Smooth muscle cell of the brain vasculature (primary cell): Measurements from ENCODE around the gene PEMT.

Experiments
- DNase-seq: peaks from one replicate; pipeline ENCODE4 v3.0.0-alpha.2; 2012; ENCODE audit warnings: low read depth, low spot score

Gene PEMT

GRCh38 chr17:17553217-17554195, 38.0 kb downstream of the PEMT start:
- DNase-seq = no peak

GRCh38 chr17:17552351-17553216, 38.9 kb downstream of the PEMT start:
- no peak for DNase-seq

- no peak for DNase-seq
These were observed 40.1 kb downstream of the PEMT start for GRCh38 chr17:17551361-17551760.

- DNase-seq = no peak
These were observed 41.7 kb downstream of the PEMT start for GRCh38 chr17:17549732-17550366.

GRCh38 chr17:17548044-17548443, 43.5 kb downstream of the PEMT start:
- no peak for DNase-seq

GRCh38 chr17:17547210-17547764, 44.2 kb downstream of the PEMT start:
- no peak for DNase-seq

GRCh38 chr17:17546399-17547185, 44.9 kb downstream of the PEMT start:
- no peak for DNase-seq

GRCh38 chr17:17545984-17546383, 45.5 kb downstream of the PEMT start:
- no peak for DNase-seq

GRCh38 chr17:17545031-17545820, 46.3 kb downstream of the PEMT start:
- DNase-seq = no peak

- DNase-seq = no peak
These were observed 48.4 kb downstream of the PEMT start for GRCh38 chr17:17542906-17543635.

GRCh38 chr17:17541640-17542001, 49.9 kb downstream of the PEMT start:
- no peak for DNase-seq

- no peak for DNase-seq
These were observed 50.4 kb downstream of the PEMT start for GRCh38 chr17:17540935-17541639.

GRCh38 chr17:17540278-17540906, 51.1 kb downstream of the PEMT start:
- DNase-seq = no peak

- DNase-seq = no peak
These were observed 51.9 kb downstream of the PEMT start for GRCh38 chr17:17539591-17539990.

GRCh38 chr17:17538417-17539391, 52.8 kb downstream of the PEMT start:
- no peak for DNase-seq

- no peak for DNase-seq
These were observed 54.0 kb downstream of the PEMT start for GRCh38 chr17:17537311-17538099.
